ENCODE data around the gene PXYLP1. TPM values are rescaled to one million over a fixed set of nuclear protein-coding genes. Genes with fewer than 3 reads are reported as not detected.
A peak's percentile ranks its signal among the peaks of the same experiment; 100 is the strongest.
"Not testable (repeated sequence)": the region's sequence is repeated elsewhere in the genome, so short reads cannot be mapped to it uniquely, and the experiment has no call there.

Gene PXYLP1
- total RNA-seq, 2 donors from 2014 or later: 7.5 to 14.5 TPM

DNA sequence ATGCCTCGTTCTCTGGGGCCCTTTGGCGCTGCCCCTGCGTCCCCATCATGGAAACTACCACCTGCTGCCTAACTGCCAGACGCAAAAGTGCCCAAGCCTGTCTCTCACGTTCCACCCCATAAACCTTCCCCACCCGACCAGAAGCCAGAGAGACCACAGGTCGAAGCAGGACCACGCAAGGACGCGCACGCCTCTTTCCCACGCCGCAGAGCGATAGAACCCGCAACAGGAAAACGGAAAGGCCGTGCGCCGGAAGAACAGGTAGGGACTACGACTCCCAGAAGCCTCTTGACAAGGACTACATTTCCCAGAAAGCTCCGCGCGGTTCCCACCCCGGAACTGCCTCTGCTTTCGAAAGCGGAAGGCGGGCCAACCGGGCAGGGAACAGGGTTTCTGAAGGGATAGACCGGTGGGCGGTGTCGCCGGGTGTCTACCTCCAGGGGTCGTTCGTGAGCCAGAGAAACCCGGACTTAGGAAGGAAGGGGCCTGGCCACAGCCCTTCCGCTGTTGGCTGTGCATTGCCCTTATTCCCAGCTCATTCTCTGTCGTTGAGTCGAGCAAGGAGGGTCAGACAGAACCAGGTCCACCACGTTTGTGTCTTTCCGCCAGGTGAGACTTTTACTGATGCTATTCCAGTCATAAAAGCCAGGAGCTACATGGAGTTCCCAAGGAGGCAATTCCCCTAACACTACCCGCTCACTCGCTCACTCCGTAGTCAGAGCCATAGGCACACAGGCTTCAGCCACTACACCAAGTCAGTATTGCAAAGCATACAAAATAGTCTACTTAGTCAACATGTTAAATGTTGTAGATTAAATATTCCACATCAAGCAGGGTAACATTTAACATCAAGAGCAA, 80.1 kb downstream of the PXYLP1 start:
- Histone ChIP-seq H3K9me3 (no peaks in the 10 kb centered on the region), H3K4me1 (peaks cover 0 to 20% of the 10 kb centered on the region in 2 donors), H3K27ac (peak overlapping the region; percentile 75 to 78), H3K27me3 (no peaks in the 10 kb centered on the region), H3K36me3 (no peaks in the 10 kb centered on the region), H3K4me3 (peak overlapping the region; percentile 54 to 67)
- peak; percentile 99 for DNase-seq (ENCODE audit: low spot score)
- TF ChIP-seq, protein P1, sequence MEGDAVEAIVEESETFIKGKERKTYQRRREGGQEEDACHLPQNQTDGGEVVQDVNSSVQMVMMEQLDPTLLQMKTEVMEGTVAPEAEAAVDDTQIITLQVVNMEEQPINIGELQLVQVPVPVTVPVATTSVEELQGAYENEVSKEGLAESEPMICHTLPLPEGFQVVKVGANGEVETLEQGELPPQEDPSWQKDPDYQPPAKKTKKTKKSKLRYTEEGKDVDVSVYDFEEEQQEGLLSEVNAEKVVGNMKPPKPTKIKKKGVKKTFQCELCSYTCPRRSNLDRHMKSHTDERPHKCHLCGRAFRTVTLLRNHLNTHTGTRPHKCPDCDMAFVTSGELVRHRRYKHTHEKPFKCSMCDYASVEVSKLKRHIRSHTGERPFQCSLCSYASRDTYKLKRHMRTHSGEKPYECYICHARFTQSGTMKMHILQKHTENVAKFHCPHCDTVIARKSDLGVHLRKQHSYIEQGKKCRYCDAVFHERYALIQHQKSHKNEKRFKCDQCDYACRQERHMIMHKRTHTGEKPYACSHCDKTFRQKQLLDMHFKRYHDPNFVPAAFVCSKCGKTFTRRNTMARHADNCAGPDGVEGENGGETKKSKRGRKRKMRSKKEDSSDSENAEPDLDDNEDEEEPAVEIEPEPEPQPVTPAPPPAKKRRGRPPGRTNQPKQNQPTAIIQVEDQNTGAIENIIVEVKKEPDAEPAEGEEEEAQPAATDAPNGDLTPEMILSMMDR (IDR thresholded peaks at IDR 0.05): peak; percentile 31 to 85

DNA sequence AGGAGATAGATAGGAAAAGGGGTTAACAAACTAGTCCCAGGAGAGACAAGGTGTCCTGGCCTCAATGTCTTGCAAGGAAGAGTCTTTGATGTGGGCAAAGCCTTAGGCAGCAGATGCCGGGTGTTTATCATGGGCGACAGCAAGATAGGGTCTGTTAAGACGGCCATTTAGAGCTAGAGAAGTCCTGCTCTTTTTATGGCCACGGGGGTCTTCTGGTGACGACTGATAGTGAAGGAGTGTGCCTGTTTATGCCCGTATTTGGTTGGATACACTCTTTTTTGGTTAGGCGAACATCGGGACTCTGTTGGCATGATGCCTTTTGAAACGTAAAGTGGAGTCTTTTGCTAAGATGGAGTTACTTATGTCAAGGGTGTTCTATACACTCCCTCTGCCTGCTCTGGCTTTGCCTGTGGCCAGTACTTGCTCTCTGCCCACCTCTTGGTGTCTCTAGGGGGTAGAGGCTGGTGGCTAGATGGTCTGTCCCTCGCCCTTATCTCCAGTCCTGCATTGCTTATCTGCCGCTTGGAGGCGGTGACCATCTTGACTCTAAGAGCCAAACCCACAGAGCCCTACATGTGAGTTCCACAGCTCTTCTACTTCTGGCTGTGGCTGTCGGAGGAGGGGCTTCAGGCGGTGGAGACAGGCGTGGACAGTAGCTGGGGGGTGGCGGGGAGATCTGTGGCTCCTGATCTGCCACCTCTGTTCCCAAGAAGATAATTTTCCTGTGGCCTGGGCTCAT, 80.9 kb downstream of the PXYLP1 start:
- H3K27ac ChIP-seq: peak overlapping the region; percentile 75 to 78
- H3K27me3 ChIP-seq: no peaks in the 10 kb centered on the region
- no peaks in the 10 kb centered on the region for H3K36me3 ChIP-seq
- DNase-seq (ENCODE audit: low spot score): peak; percentile 52
- peak overlapping the region; percentile 54 to 67 for H3K4me3 ChIP-seq
- TF ChIP-seq, protein P1 (IDR thresholded peaks at IDR 0.05): no peak
- no peaks in the 10 kb centered on the region for H3K9me3 ChIP-seq
- H3K4me1 ChIP-seq: peaks cover 0 to 20% of the 10 kb centered on the region in 2 donors

DNA sequence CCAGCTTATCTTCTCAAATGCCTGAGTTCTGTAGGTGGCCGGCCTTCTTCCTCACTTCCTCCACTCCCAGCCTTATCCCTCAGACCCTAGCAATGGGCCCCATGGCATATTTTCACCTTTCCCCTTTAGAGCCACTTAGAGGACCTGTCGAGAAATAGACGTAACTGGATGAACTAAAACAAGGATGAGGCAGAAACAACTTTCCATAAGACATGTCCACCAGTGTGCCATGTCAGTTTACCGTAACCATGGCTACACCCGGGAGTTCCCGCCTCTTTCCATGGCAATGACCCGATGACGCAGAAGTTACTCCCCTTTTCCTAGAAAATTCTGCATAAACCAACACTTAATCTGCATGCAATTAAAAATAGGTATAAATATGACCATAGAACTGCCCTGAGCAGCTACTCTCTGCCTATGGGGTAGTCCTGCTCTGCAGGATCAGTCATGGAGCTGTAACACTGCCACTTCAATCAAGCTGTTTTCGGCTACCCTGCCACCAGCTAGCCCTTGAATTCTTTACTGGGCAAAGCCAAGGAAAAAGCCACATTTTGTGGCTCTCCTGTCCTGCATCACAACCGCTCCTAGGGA, 81.6 kb downstream of the PXYLP1 start:
- DNase-seq (ENCODE audit: low spot score): peak; percentile 48
- Histone ChIP-seq H3K9me3 (no peaks in the 10 kb centered on the region), H3K36me3 (no peaks in the 10 kb centered on the region), H3K27ac (no peak overlapping the region), H3K4me3 (no peak overlapping the region), H3K27me3 (no peaks in the 10 kb centered on the region), H3K4me1 (peaks cover 0 to 20% of the 10 kb centered on the region in 2 donors)
- TF ChIP-seq, protein P1 (IDR thresholded peaks at IDR 0.05): no peak

DNA sequence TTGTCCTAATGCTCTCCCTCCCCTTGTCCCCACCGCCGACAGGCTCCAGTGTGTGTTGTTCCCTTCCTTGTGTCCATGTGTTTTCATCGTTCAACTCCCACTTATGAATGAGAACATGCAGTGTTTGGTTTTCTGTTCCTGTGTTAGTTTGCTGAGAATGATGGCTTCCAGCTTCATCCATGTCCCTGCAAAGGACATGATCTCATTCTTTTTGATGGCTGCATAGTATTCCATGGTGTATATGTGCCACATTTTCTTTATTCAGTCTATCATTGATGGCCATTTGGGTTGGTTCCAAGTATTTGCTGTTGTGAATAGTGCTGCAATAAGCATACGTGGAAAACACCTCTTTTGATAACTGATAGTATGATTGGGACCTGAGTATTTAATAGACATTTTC, 82.8 kb downstream of the PXYLP1 start:
- peaks cover 0 to 14% of the 10 kb centered on the region in 2 donors for H3K4me1 ChIP-seq
- not testable (repeated sequence) for H3K36me3 ChIP-seq; DNase-seq (ENCODE audit: low spot score); H3K9me3 ChIP-seq; H3K27me3 ChIP-seq; H3K27ac ChIP-seq; H3K4me3 ChIP-seq

DNA sequence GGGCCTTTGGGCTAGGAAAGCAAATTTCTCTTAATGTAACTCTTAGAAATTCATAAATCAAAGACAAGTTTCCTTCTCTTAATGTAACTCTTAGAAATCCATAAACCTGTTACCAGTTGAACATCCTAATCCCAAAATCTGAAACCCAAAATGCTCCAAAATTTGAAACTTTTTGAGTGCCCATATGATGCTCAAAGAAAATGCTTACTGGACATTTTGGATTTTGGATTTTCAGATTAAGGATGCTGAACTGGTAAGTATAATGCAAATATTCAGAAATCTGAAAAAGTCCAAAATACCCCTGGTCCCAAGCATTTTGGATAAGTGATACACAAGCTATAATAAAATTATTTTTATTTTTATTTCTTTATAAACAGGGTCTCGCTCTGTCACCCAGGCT, 85.2 kb downstream of the PXYLP1 start:
- H3K4me3 ChIP-seq: no peak overlapping the region
- peaks cover 0 to 8% of the 10 kb centered on the region in 2 donors for H3K4me1 ChIP-seq
- no peaks in the 10 kb centered on the region for H3K27me3 ChIP-seq
- no peaks in the 10 kb centered on the region for H3K36me3 ChIP-seq
- TF ChIP-seq, protein P1 (IDR thresholded peaks at IDR 0.05): no peak
- no peak for DNase-seq (ENCODE audit: low spot score)
- no peak overlapping the region for H3K27ac ChIP-seq
- H3K9me3 ChIP-seq: no peaks in the 10 kb centered on the region
